Neural progenitor cell (in vitro differentiated cells): ENCODE results near the gene MYBPH.

Experiments used
- CTCF ChIP-seq: fragments of 200-600 bp; sonication (generic); IDR thresholded peaks from 2 replicates; pipeline ENCODE4 v1.5.1; 2017; ENCODE audit warnings: antibody characterized with exemption, mild to moderate bottlenecking
- EZH2 ChIP-seq: fragments of 200-600 bp; sonication (generic); IDR thresholded peaks from 2 replicates; pipeline ENCODE4 v1.6.1; 2017; ENCODE audit warnings: antibody characterized with exemption, mild to moderate bottlenecking, moderate library complexity

DNA sequence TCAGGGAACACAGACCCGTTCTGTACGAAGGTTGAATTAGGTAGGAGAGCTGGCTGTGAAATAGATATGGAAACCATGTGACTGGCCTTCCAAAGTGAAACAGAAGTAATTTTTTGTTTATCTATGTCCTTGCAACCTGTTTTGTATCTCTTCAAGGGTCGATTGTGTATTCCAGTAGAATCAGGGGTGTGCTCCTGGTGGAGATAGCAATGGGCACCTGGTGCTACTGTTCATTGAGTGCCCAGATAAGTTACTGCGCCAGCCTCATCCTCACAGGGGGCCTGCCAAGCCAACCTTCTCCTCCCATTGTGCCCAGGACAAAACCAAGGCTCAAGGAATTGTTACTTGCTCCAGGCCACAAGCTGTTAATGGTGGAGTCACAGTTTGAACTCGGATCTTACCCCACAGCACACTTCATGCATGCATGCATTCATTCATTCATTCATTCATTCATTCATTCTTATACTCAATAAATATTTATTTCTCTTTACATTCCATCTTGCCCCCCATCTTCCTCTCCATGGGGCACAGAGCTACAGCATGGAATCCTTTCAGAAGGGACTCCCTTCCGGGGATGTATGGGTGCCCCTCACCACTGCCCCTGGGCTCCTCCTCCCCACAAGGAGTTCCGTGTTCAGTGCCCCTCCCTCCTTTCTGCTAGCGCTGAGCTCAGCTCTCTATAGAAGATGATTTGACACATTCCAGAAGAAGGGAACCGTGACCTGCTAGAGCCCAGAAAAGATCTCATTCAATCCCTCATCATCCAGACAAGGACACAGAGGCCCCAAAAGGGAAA, 24.1 kb downstream of the MYBPH start:
- TF ChIP-seq CTCF (no peak), EZH2 (no peak)
